Measurements from ENCODE around the gene PPIL6. TPM values are rescaled to one million over a fixed set of nuclear protein-coding genes. Genes with fewer than 3 reads are reported as not detected.
A peak's percentile ranks its signal among the peaks of the same experiment; 100 is the strongest.

The PPIL6 gene
- total RNA-seq, 2 donors from 2014 or later: not detected

GRCh38 chr6:109393157-109393885, 47.1 kb downstream of the PPIL6 start:
- H3K9me3 Mint-ChIP-seq: no peaks in the 10 kb centered on the region
- DNase-seq (ENCODE audit: low spot score in 2 of 2): no peak

DNA sequence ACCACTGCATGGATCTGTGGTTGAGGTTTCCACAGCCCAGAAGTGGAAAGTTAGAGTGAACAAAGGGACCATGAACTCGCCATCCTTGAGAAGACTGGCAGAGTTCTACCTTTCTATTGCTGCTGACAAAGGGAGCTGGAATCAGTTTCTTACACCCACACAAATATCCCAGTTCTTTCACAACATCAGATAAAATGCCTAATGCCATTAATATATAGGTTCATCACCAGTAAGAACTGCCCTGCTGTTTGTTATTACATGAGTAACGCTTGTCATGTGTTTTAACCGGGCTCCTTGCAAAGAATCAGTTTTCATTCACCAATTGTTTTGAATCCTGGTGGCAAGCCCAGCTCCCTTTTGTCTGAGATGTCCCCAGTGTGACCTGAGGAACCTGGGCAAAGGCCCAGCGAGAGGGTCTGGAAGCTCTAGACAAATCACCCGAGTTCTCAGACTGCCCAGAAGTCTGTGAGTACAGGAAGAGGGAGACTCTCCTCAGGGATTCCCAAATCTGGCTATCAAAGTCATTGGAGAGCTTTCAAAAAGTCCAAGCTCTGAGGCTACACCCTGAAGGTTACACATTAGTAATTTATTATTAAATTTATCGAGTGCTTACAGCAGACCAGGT, 50.7 kb downstream of the PPIL6 start:
- no peaks in the 10 kb centered on the region for H3K9me3 Mint-ChIP-seq
- H3K27ac Mint-ChIP-seq: no peak overlapping the region
- ATAC-seq: no peak

More at GRCh38 chr6:109393157-109393885, 47.1 kb downstream of the PPIL6 start:
- Mint-ChIP-seq H3K27ac (no peak overlapping the region), H3K36me3 (no peaks in the 10 kb centered on the region)
- ATAC-seq: no peak

DNA sequence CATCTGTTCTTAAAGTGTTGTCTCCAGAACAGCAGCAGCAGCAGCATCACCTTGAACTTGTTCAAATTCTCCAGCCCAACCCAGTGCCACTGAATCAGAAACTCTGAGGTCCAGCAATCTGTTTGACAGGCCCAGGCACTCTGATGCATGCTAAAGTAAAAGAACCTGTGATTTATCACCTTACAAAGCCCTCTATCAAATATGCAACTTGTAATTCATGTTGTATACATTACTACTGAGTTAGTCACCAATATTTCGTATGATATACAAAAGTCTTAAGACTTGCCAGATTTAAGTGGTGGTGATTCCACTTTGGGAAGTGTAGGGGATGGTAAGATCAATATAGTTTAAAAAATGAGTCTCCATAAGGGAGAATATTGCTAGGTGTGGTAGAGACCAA, 52.2 kb downstream of the PPIL6 start:
- Mint-ChIP-seq H3K36me3 (no peaks in the 10 kb centered on the region), H3K9me3 (no peaks in the 10 kb centered on the region), H3K27ac (no peak overlapping the region)
- no peak for DNase-seq (ENCODE audit: low spot score in 2 of 2)
- ATAC-seq: no peak

More for the DNA sequence above, 50.7 kb downstream of the PPIL6 start:
- no peaks in the 10 kb centered on the region for H3K36me3 Mint-ChIP-seq
- DNase-seq (ENCODE audit: low spot score in 2 of 2): no peak

GRCh38 chr6:109383438-109383940, 56.9 kb downstream of the PPIL6 start:
- ATAC-seq: no peak
- DNase-seq (ENCODE audit: low spot score in 2 of 2): no peak
- Mint-ChIP-seq H3K27ac (peak overlapping the region; percentile 97 to 98), H3K9me3 (no peaks in the 10 kb centered on the region), H3K36me3 (peaks cover 28 to 29% of the 10 kb centered on the region in 2 donors)

- Mint-ChIP-seq H3K36me3 (peaks cover 35% of the 10 kb centered on the region in 2 donors), H3K27ac (peak overlapping the region; percentile 97 to 98), H3K9me3 (no peaks in the 10 kb centered on the region)
- ATAC-seq: peak; percentile 73 to 82
- DNase-seq (ENCODE audit: low spot score in 2 of 2): peak; percentile 89 to 94
These were observed 57.6 kb downstream of the PPIL6 start for GRCh38 chr6:109382576-109383437.

DNA sequence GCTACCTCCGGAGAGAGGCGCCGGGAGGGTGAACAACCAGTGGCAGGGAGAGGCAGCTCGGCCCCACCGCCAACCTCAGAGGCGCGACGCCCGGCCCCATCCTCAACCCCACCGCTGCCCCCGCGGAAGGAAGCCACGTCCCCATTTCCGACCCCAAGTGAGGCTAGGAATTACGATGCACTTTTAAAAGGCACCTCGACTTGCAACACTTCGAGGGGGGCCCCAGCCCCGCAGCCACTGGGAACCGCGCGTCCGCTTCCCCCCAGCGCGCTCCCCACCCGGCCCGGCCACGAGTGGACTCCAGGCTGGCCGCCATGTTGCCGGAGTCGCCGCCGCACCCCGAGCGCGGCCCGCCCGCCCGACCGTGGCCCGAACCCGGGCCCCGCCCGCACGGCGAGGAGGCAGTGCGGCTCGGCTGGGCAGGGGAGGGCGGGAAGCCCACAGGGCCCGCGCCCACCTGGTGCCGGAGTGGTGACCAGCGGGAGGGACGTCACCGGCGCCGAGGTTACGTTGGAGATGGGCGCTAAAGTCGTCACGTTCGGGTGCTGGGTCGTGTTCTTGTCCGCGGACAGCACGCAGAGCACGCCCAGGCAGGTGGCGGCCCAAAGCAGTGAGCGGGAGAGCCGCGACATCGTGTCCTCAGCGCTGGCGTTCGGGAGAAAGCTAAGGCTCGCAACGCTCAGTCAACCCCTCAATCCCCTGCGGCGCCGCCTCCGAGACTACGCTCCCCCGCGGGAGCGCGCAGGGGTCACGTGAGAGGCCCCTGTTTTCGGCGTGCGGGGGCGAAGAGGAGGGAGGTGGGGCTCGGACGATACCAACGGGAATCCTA, 58.5 kb downstream of the PPIL6 start, which contains the start of gene CD164:
Gene CD164, minus strand, starts transcription at position 721 of the 829 bp plus-strand sequence. Its CDS starts 89 bp downstream, at position 632.
- Mint-ChIP-seq H3K27ac (peak within 1 kb of the TSS; percentile 97 to 98), H3K9me3 (no peaks in the 10 kb centered on the region), H3K36me3 (peaks cover 36 to 38% of the 10 kb centered on the region in 2 donors)
- peak; percentile 93 to 94 for DNase-seq (ENCODE audit: low spot score in 2 of 2)
- ATAC-seq: peak; percentile 53 to 66

- ATAC-seq (peak; percentile 8 to 14), DNase-seq (ENCODE audit: low spot score in 2 of 2) (no peak)
- peaks cover 39 to 40% of the 10 kb centered on the region in 2 donors for H3K36me3 Mint-ChIP-seq
- H3K9me3 Mint-ChIP-seq: no peaks in the 10 kb centered on the region
- H3K27ac Mint-ChIP-seq: peak overlapping the region; percentile 97 to 98
These were observed 59.2 kb downstream of the PPIL6 start for GRCh38 chr6:109381061-109381746.

DNA sequence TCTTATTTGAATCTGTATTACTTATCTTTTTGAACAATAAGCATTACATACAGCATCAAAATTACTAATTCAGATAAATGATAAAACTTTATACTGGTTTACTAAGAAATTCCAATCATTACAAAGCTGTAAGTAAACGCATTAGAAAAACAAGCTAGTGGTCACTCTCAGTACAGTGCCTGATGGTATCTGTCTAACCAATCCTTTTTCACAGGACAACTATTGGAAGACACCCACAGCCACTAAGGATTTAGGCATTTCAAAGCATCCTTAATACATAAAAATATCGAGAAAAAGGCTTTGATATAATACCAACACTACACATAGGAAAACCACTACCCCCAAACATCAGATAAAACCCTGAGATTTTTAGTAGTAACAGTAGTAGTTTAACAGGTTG, 60.7 kb downstream of the PPIL6 start:
- DNase-seq (ENCODE audit: low spot score in 2 of 2) (no peak), ATAC-seq (no peak)
- peaks cover 49 to 50% of the 10 kb centered on the region in 2 donors for H3K36me3 Mint-ChIP-seq
- no peaks in the 10 kb centered on the region for H3K9me3 Mint-ChIP-seq
- H3K27ac Mint-ChIP-seq: peak overlapping the region; percentile 97 to 98

GRCh38 chr6:109377717-109378116, 62.7 kb downstream of the PPIL6 start:
- Mint-ChIP-seq H3K27ac (peak overlapping the region in 1 of 2 donors; percentile 45), H3K9me3 (no peaks in the 10 kb centered on the region), H3K36me3 (peaks cover 63 to 66% of the 10 kb centered on the region in 2 donors)
- ATAC-seq (no peak), DNase-seq (ENCODE audit: low spot score in 2 of 2) (no peak)

DNA sequence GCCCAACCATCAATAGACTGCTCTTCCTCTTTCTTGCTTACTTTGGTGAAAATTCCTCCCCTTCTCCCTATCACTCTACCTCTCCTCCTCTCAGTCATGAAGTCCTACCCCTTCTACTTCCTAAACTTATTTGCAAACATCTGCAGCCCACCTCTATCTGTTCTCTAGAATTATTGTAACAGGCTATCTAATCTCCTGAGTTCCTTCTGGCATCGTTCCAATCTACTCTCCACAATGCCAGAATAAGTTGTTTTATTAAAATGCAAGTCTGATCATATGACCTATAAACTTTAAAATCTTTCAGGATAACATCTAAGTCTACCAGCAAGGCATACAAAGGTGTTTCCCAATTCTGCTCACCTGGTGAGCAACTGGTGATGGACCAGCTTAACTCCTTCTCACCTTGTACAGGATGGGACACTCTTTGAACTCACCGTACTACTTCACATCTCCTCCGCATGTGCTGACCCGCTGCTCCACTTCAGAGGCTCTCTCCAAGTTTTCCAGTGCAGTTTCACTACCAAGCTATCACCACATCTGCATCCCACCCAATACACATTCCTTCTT, 66.0 kb downstream of the PPIL6 start:
- peak overlapping the region; percentile 92 to 99 for H3K27ac Mint-ChIP-seq
- DNase-seq (ENCODE audit: low spot score in 2 of 2) (no peak), ATAC-seq (no peak)
- no peaks in the 10 kb centered on the region for H3K9me3 Mint-ChIP-seq
- H3K36me3 Mint-ChIP-seq: peaks cover 54 to 55% of the 10 kb centered on the region in 2 donors

GRCh38 chr6:109373762-109374161, 66.7 kb downstream of the PPIL6 start:
- Mint-ChIP-seq H3K36me3 (peaks cover 47 to 52% of the 10 kb centered on the region in 2 donors), H3K27ac (peak overlapping the region; percentile 92 to 99), H3K9me3 (no peaks in the 10 kb centered on the region)
- DNase-seq (ENCODE audit: low spot score in 2 of 2): peak in 1 of 2 donors; percentile 58
- peak; percentile 93 to 95 for ATAC-seq

DNA sequence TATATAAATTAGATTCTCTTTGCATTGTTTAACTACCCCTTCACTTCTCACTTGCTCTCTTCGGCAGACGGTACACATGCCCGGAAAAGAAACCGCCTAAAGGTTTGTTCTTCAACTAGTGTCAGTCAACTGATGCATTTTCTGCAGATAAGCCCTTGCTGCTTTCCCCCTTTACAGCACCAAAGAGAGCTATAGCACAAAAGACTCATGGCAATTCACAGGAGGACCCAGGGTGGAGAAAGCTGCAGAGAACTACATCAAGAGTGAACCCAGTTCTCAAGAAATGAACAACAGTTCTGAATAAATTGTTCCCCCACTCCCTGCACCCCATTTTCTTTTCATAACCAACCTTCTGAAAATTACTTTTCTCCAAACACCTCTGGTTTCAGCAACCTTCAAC, 67.1 kb downstream of the PPIL6 start:
- Mint-ChIP-seq H3K9me3 (no peaks in the 10 kb centered on the region), H3K27ac (peak overlapping the region; percentile 92 to 99), H3K36me3 (peaks cover 46 to 55% of the 10 kb centered on the region in 2 donors)
- ATAC-seq: no peak
- no peak for DNase-seq (ENCODE audit: low spot score in 2 of 2)

GRCh38 chr6:109372130-109372529, 68.3 kb downstream of the PPIL6 start:
- H3K27ac Mint-ChIP-seq: peak overlapping the region in 1 of 2 donors; percentile 79
- no peaks in the 10 kb centered on the region for H3K9me3 Mint-ChIP-seq

GRCh38 chr6:109370792-109371191, 69.6 kb downstream of the PPIL6 start:
- Mint-ChIP-seq H3K36me3 (peaks cover 39 to 64% of the 10 kb centered on the region in 2 donors), H3K9me3 (no peaks in the 10 kb centered on the region), H3K27ac (no peak overlapping the region)
- DNase-seq (ENCODE audit: low spot score in 2 of 2): no peak
- no peak for ATAC-seq

More at GRCh38 chr6:109372130-109372529, 68.3 kb downstream of the PPIL6 start:
- peaks cover 41 to 57% of the 10 kb centered on the region in 2 donors for H3K36me3 Mint-ChIP-seq
- DNase-seq (ENCODE audit: low spot score in 2 of 2): no peak
- no peak for ATAC-seq

GRCh38 chr6:109370336-109370735, 70.1 kb downstream of the PPIL6 start:
- ATAC-seq (no peak), DNase-seq (ENCODE audit: low spot score in 2 of 2) (no peak)
- no peak overlapping the region for H3K27ac Mint-ChIP-seq
- no peaks in the 10 kb centered on the region for H3K9me3 Mint-ChIP-seq
- H3K36me3 Mint-ChIP-seq: peaks cover 39 to 65% of the 10 kb centered on the region in 2 donors

Data from activated naive CD4-positive, alpha-beta T cell treated with anti-CD3 and anti-CD28 coated beads, Interleukin-2, amount 50 U/mL, for 72 hours (primary cell).